Heart left ventricle (tissue), 13 donors: ENCODE measurements around the gene CLEC16A.

Experiments used
- POLR2A ChIP-seq, 2 donors: fragments of 450-650 bp; IDR thresholded peaks; one replicate each; pipeline ENCODE4 v1.6.1; 2017; ENCODE audit warnings: antibody characterized with exemption in 2 of 2, mild to moderate bottlenecking in 2 of 2, moderate library complexity in 2 of 2
- TF ChIP-seq, protein P1 (sequence below), 12 donors: fragments of 200-600 bp; sonication (generic) in 4 of 12; IDR thresholded peaks; one replicate each; pipeline versions ENCODE4 v1.5.0 to v1.8.0; 2018 to 2022; ENCODE audit warnings: antibody characterized with exemption in 12 of 12, mild to moderate bottlenecking in 5 of 12
- donor health status: ischemic (EF 13 %, LVEDD 7.1; RV severe dilation, severe dysfunction).
- donor health status: DM: no; HTN: yes; CAD: no.
- donor health status: DM: no; HTN: no; CAD: no.
- donor health status: ischemic (EF 25% LVEDD 6.9; RV normal size, moderate dysfunction).
- donor health status: ischemic (EF 25% LVEDD 5.7; RV mildly dilated, moderate dysfunction).
- donor health status: ischemic (EF 35%, LVEDD 5.7; RV mildly dilated, moderate dysfunction).
- donor health status: nonischemic (EF 11% LVEDD 7.7; RV severe dilation, severe dysfunction).
- donor health status: DM: yes; HTN: yes; CAD: no.
- donor health status: PGD.
- donor health status: ischemic (EF 29% LVEDD 5.4; RV normal size, mild dysfunction).
- donor health status: nonischemic (EF 23%, LVEDD 6.1; RV moderate dilation, normal function).

DNA sequence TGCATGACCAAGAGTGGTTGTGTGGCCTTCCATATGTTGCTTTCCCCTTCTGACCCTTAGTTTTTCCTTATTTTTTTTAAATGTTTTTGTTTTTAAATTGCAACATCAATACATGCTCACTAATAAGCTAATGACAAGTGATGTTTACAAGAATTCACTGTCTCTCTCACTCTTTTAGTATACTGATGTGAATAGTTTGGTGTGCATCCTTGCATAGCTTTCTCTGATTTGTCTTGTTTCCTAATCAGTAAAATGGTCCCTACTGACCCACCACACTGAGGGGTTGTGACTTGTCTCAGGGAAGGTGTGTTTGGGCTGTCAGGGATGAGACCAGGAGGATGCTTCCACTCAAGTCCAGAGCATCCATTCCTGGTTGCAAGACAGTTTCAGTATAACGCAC lies 41.4 kb upstream of the CLEC16A start:
- no peak for TF ChIP-seq POLR2A (IDR thresholded peaks at IDR 0.05)
- TF ChIP-seq, protein P1, sequence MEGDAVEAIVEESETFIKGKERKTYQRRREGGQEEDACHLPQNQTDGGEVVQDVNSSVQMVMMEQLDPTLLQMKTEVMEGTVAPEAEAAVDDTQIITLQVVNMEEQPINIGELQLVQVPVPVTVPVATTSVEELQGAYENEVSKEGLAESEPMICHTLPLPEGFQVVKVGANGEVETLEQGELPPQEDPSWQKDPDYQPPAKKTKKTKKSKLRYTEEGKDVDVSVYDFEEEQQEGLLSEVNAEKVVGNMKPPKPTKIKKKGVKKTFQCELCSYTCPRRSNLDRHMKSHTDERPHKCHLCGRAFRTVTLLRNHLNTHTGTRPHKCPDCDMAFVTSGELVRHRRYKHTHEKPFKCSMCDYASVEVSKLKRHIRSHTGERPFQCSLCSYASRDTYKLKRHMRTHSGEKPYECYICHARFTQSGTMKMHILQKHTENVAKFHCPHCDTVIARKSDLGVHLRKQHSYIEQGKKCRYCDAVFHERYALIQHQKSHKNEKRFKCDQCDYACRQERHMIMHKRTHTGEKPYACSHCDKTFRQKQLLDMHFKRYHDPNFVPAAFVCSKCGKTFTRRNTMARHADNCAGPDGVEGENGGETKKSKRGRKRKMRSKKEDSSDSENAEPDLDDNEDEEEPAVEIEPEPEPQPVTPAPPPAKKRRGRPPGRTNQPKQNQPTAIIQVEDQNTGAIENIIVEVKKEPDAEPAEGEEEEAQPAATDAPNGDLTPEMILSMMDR (IDR thresholded peaks at IDR 0.05): no peak
